Ectodermal cell (in vitro differentiated cells): ENCODE measurements around the gene OR2F1. TPM values are rescaled to one million over a fixed set of nuclear protein-coding genes. Genes with fewer than 3 reads are reported as not detected.

ENCODE experiments used
- H3K27ac ChIP-seq: 2 replicates; pipeline ENCODE4 v1.7.0; 2013; ENCODE audit warnings: mild to moderate bottlenecking, low read depth, low read length; ENCODE audit not compliant: insufficient read depth, poor library complexity, severe bottlenecking
- H3K27me3 ChIP-seq: 2 replicates; pipeline ENCODE4 v1.7.0; 2013; ENCODE audit warnings: mild to moderate bottlenecking, low read length; ENCODE audit not compliant: insufficient read depth, control insufficient read depth, poor library complexity, severe bottlenecking
- H3K36me3 ChIP-seq: one replicate; pipeline ENCODE4 v1.7.0; 2013; ENCODE audit warnings: low read length; ENCODE audit not compliant: control insufficient read depth, insufficient read depth
- H3K4me1 ChIP-seq: one replicate; pipeline ENCODE4 v1.7.0; 2013; ENCODE audit warnings: low read length; ENCODE audit not compliant: control insufficient read depth, insufficient read depth
- H3K4me3 ChIP-seq: 2 replicates; pipeline ENCODE4 v1.7.0; 2013; ENCODE audit warnings: low read depth, low read length, control low read depth; ENCODE audit not compliant: insufficient read depth
- H3K9me3 ChIP-seq: 2 replicates; pipeline ENCODE4 v1.7.0; 2013; ENCODE audit warnings: mild to moderate bottlenecking, low read length, moderate library complexity; ENCODE audit not compliant: control insufficient read depth
- WGBS, 2 experiments: methylation state at CpG; one replicate each; pipeline ENCODE4 v1.1.7; 2013; ENCODE audit warnings: missing lambda C conversion rate in 2 of 2; 5-methylcytosine and 5-hydroxymethylcytosine counted together
- polyA plus RNA-seq, 4 experiments: library from polyadenylated mRNA; stranded (reverse); fragments of 50-300 nt; gene quantifications; one replicate each; pipeline ENCODE4 v1.2.3, GENCODE V29; 2013

OR2F1 gene
- polyA plus RNA-seq (2013, experiment 1 of 4) = not detected
- polyA plus RNA-seq (2013, experiment 2 of 4) = not detected
- not detected for polyA plus RNA-seq (2013, experiment 3 of 4)
- polyA plus RNA-seq (2013, experiment 4 of 4) = not detected

- H3K36me3 ChIP-seq = no peaks in the 10 kb centered on the region
These were observed at the start of gene OR2F1 for GRCh38 chr7:143954544-143954943. TSS of gene OR2F1 (plus strand) at chr7:143954844. CDS start at chr7:143959971, 5,127 bp downstream.

GRCh38 chr7:143905509-143905908 is 49.1 kb upstream of the OR2F1 start:
- Histone ChIP-seq H3K4me3 (no peak overlapping the region), H3K9me3 (no peaks in the 10 kb centered on the region), H3K36me3 (no peaks in the 10 kb centered on the region), H3K4me1 (peaks cover 26% of the 10 kb centered on the region), H3K27me3 (no peaks in the 10 kb centered on the region), H3K27ac (no peak overlapping the region)
- 89 to 94% methylated on average over 1 of the region's 1 CpG for WGBS, 2 experiments

More at GRCh38 chr7:143954544-143954943, at the start of gene OR2F1:
- Histone ChIP-seq H3K4me3 (no peak within 1 kb of the TSS), H3K4me1 (no peaks in the 10 kb centered on the region), H3K27ac (no peak within 1 kb of the TSS), H3K27me3 (no peaks in the 10 kb centered on the region), H3K9me3 (no peaks in the 10 kb centered on the region)
- 78 to 80% methylated on average over 2 of the region's 3 CpGs for WGBS, 2 experiments

GRCh38 chr7:143906151-143906550 is 48.5 kb upstream of the OR2F1 start:
- WGBS, 2 experiments = 91 to 92% methylated on average over 9 of the region's 9 CpGs
- Histone ChIP-seq H3K27me3 (no peaks in the 10 kb centered on the region), H3K36me3 (no peaks in the 10 kb centered on the region), H3K4me1 (peaks cover 25% of the 10 kb centered on the region), H3K9me3 (no peaks in the 10 kb centered on the region), H3K4me3 (no peak overlapping the region), H3K27ac (no peak overlapping the region)

- Histone ChIP-seq H3K9me3 (no peaks in the 10 kb centered on the region), H3K27ac (no peak overlapping the region), H3K27me3 (no peaks in the 10 kb centered on the region), H3K4me1 (peaks cover 25% of the 10 kb centered on the region), H3K36me3 (no peaks in the 10 kb centered on the region), H3K4me3 (no peak overlapping the region)
- WGBS, 2 experiments = 11 to 13% methylated on average over 5 of the region's 5 CpGs
These were observed 47.7 kb upstream of the OR2F1 start for GRCh38 chr7:143906895-143907294.

- H3K4me1 ChIP-seq = peaks cover 25% of the 10 kb centered on the region
- H3K36me3 ChIP-seq = no peaks in the 10 kb centered on the region
- H3K9me3 ChIP-seq = no peaks in the 10 kb centered on the region
- WGBS, 2 experiments = 91 to 100% methylated on average over 2 to 4 of the region's 5 CpGs
- no peak overlapping the region for H3K4me3 ChIP-seq
- H3K27me3 ChIP-seq = no peaks in the 10 kb centered on the region
- no peak overlapping the region for H3K27ac ChIP-seq
These were observed 46.5 kb upstream of the OR2F1 start for GRCh38 chr7:143908120-143908519.

DNA sequence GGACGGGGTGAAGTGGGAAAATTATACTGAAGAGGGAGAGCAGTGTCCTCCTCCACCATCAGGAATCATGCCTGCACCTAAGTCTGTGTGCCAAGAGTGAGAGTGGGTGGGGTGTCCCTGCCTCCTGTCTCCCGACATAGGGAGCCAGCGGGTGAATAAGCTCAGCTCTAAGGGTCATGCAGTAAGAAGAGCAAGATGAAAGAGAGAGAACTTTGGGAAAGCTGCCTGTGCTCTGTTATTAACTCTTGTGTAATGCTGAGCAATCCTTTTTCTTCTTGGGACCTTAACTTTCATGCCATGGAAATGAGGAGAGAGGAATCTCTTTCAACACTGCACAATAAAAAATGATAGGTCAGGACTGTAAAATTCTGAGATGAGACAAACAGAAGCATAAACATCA is 44.8 kb upstream of the OR2F1 start:
- H3K4me3 ChIP-seq = no peak overlapping the region
- 86 to 91% methylated on average over 3 of the region's 3 CpGs for WGBS, 2 experiments
- H3K27me3 ChIP-seq = no peaks in the 10 kb centered on the region
- no peak overlapping the region for H3K27ac ChIP-seq
- H3K36me3 ChIP-seq = no peaks in the 10 kb centered on the region
- no peaks in the 10 kb centered on the region for H3K9me3 ChIP-seq
- H3K4me1 ChIP-seq = peaks cover 24% of the 10 kb centered on the region

- Histone ChIP-seq H3K9me3 (no peaks in the 10 kb centered on the region), H3K4me3 (no peak overlapping the region), H3K36me3 (no peaks in the 10 kb centered on the region), H3K27me3 (no peaks in the 10 kb centered on the region), H3K4me1 (peaks cover 16% of the 10 kb centered on the region), H3K27ac (no peak overlapping the region)
- WGBS, 2 experiments = 94 to 96% methylated on average over 2 to 3 of the region's 3 CpGs
These were observed 44.0 kb upstream of the OR2F1 start for GRCh38 chr7:143910473-143911248.

DNA sequence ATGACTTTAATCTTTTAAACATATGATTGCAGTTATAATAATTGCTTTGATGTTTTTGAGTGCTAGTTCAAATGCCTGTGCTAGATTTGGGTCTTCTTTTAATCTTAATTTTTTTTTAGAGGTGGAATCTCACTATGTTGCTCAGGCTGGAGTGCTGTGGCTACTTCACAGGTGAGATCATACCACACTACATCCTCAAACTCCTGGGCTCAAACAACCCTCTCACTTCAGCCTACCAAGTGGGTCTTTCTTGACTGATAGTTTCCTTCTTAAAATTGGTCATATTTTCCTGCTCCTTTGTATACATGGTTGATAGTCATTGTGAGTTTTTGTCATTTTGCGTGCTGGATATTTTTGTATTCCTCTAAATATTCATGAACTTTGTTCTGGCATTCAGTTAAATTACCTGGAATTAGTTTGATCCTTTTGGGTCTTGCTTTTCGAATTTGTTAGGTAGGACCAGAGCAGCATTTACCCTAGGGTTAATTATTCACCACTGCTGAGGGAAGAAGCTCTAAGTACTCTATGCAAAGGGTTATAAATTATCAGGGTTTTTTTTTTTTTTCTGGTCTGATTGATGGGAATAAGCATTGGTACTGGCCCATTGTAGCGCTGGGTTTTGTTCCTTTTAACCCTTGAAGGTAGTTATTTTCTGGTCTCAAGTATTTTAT is 40.6 kb upstream of the OR2F1 start:
- Histone ChIP-seq H3K4me1 (no peaks in the 10 kb centered on the region), H3K27ac (no peak overlapping the region), H3K4me3 (no peak overlapping the region), H3K36me3 (no peaks in the 10 kb centered on the region), H3K27me3 (no peaks in the 10 kb centered on the region), H3K9me3 (no peaks in the 10 kb centered on the region)
- 91 to 98% methylated on average over 2 of the region's 3 CpGs for WGBS, 2 experiments

DNA sequence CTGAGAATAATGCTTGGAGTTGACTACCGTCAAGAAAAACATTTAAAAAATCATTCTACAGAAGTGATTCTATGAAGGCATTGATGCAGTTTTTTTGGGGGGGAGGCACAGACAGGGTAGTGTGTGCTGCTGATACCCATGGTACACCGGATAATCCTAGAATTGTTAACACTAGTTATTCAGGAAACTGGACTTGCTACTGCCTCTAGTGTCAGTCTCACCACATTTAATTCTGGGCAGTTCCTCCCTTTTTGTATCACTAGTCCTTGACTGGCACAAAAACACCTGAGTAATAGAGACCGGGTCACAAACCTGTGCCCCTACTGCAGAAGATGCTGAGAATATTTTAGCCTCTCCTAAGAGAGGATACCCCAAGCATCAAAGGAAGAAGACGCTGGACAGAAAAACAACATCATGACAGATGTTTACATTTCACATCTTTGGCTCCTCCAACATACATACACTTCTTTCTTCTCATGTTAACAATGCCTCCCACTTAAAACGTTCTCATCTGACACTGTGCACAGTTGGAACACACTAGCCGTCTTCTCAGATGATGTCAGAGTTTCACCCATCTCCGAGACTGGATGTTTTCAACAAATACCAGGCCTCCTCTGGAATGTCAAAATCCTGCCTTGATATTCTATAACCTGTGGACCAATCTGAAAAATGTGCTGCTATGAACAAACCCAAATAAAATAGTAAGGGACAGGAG is 39.5 kb upstream of the OR2F1 start:
- Histone ChIP-seq H3K27ac (no peak overlapping the region), H3K36me3 (no peaks in the 10 kb centered on the region), H3K4me3 (no peak overlapping the region), H3K27me3 (no peaks in the 10 kb centered on the region), H3K4me1 (no peaks in the 10 kb centered on the region), H3K9me3 (no peaks in the 10 kb centered on the region)
- WGBS, 2 experiments = 89 to 90% methylated on average over 6 to 7 of the region's 7 CpGs

GRCh38 chr7:143924851-143925250 is 29.8 kb upstream of the OR2F1 start:
- H3K27me3 ChIP-seq = no peaks in the 10 kb centered on the region
- no peaks in the 10 kb centered on the region for H3K36me3 ChIP-seq
- no peak overlapping the region for H3K27ac ChIP-seq
- 57 to 70% methylated on average over 1 of the region's 1 CpG for WGBS, 2 experiments
- no peaks in the 10 kb centered on the region for H3K9me3 ChIP-seq
- no peak overlapping the region for H3K4me3 ChIP-seq
- no peaks in the 10 kb centered on the region for H3K4me1 ChIP-seq
